Panc1 (cell line): ENCODE data around the gene BATF3.

Experiments used
- POLR2AphosphoS5 ChIP-seq: IDR thresholded peaks from 2 replicates; pipeline ENCODE4 v1.6.1; 2012; ENCODE audit warnings: mild to moderate bottlenecking, low read depth, low read length, moderate library complexity
- SIN3A ChIP-seq: IDR thresholded peaks from 2 replicates; pipeline ENCODE4 v1.6.1; 2012; ENCODE audit warnings: low read depth, mild to moderate bottlenecking, low read length, moderate library complexity, borderline replicate concordance; ENCODE audit not compliant: insufficient read depth
- TF ChIP-seq, protein P1 (sequence below): fragments of 450-650 bp; IDR thresholded peaks from 2 replicates; pipeline ENCODE4 v1.5.1; 2017; ENCODE audit warnings: mild to moderate bottlenecking
- TF ChIP-seq, protein P2 (sequence below), 2 experiments: IDR thresholded peaks; 2 replicates each; pipeline ENCODE4 v1.6.1; 2011 to 2012; ENCODE audit warnings: low read depth in 2 of 2, control low read depth in 1 of 2, low read length in 1 of 2, mild to moderate bottlenecking in 1 of 2, moderate library complexity in 1 of 2; ENCODE audit not compliant: insufficient read depth in 1 of 2

DNA sequence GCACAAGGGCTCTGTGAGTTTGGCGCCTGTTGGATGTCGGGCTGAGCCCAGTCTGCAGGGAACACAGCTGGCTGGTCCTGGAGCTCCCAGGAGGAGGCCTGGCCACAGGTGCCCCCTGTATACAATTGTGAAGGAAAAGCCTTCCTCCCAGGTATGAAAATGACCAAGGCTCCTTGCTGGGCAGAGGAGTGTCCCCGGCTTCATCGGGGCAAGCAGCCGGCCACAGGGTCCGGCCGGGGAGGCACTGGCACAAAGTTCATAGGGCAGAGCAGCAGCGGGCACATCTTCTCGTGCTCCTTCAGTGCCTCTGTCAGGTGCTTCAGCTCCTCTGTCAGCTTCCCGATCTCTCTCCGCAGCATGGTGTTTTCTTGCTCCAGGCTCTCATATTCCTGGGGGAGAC is 13.0 kb downstream of the BATF3 start:
- TF ChIP-seq, protein P1, sequence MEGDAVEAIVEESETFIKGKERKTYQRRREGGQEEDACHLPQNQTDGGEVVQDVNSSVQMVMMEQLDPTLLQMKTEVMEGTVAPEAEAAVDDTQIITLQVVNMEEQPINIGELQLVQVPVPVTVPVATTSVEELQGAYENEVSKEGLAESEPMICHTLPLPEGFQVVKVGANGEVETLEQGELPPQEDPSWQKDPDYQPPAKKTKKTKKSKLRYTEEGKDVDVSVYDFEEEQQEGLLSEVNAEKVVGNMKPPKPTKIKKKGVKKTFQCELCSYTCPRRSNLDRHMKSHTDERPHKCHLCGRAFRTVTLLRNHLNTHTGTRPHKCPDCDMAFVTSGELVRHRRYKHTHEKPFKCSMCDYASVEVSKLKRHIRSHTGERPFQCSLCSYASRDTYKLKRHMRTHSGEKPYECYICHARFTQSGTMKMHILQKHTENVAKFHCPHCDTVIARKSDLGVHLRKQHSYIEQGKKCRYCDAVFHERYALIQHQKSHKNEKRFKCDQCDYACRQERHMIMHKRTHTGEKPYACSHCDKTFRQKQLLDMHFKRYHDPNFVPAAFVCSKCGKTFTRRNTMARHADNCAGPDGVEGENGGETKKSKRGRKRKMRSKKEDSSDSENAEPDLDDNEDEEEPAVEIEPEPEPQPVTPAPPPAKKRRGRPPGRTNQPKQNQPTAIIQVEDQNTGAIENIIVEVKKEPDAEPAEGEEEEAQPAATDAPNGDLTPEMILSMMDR: no peak
- no peak for TF ChIP-seq SIN3A
- TF ChIP-seq, protein P2, sequence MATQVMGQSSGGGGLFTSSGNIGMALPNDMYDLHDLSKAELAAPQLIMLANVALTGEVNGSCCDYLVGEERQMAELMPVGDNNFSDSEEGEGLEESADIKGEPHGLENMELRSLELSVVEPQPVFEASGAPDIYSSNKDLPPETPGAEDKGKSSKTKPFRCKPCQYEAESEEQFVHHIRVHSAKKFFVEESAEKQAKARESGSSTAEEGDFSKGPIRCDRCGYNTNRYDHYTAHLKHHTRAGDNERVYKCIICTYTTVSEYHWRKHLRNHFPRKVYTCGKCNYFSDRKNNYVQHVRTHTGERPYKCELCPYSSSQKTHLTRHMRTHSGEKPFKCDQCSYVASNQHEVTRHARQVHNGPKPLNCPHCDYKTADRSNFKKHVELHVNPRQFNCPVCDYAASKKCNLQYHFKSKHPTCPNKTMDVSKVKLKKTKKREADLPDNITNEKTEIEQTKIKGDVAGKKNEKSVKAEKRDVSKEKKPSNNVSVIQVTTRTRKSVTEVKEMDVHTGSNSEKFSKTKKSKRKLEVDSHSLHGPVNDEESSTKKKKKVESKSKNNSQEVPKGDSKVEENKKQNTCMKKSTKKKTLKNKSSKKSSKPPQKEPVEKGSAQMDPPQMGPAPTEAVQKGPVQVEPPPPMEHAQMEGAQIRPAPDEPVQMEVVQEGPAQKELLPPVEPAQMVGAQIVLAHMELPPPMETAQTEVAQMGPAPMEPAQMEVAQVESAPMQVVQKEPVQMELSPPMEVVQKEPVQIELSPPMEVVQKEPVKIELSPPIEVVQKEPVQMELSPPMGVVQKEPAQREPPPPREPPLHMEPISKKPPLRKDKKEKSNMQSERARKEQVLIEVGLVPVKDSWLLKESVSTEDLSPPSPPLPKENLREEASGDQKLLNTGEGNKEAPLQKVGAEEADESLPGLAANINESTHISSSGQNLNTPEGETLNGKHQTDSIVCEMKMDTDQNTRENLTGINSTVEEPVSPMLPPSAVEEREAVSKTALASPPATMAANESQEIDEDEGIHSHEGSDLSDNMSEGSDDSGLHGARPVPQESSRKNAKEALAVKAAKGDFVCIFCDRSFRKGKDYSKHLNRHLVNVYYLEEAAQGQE (IDR thresholded peaks at IDR 0.05; ENCODE audit: insufficient read depth in 1 of 2, low read depth in 2 of 2, low read length in 1 of 2): no peak
- TF ChIP-seq POLR2AphosphoS5: no peak
